HEK293 (cell line): ENCODE results near the gene YIPF6.
A peak's percentile ranks its signal among the peaks of the same experiment; 100 is the strongest.
"Not testable (repeated sequence)": the region's sequence is repeated elsewhere in the genome, so short reads cannot be mapped to it uniquely, and the experiment has no call there.

Source experiments
- CTCF ChIA-PET: fragments of 350-600 bp; formaldehyde crosslinking; extraction: SDS; loops from one replicate; lab custom pipeline; 2021; ENCODE audit warnings: antibody characterized with exemption; lab: Yijun Ruan, JAX
- POLR2A ChIA-PET: fragments of 300-600 bp; formaldehyde crosslinking; extraction: SDS; loops from one replicate; lab custom pipeline; 2020; ENCODE audit warnings: antibody characterized with exemption, inconsistent platforms; lab: Yijun Ruan, JAX
- H3K27ac ChIP-seq: fragments of 200-500 bp; sonication (Bioruptor generic); 2 replicates; pipeline ENCODE4 v1.5.1; 2014; ENCODE audit warnings: low read depth, low read length, control low read depth, inconsistent platforms; ENCODE audit errors: extremely low read depth
- H3K36me3 ChIP-seq, 2 experiments: fragments of 200-500 bp in 1 of 2; sonication (Bioruptor generic) in 1 of 2; 1 replicate in 1 of 2; 2 replicates in 1 of 2; pipeline ENCODE4 v1.5.1; 2014 to 2017; ENCODE audit warnings: inconsistent platforms in 2 of 2, low read length in 2 of 2; ENCODE audit not compliant: control insufficient read depth in 2 of 2, insufficient read depth in 1 of 2
- H3K4me1 ChIP-seq: fragments of 200-500 bp; sonication (Bioruptor generic); 2 replicates; pipeline ENCODE4 v1.5.1; 2014; ENCODE audit warnings: mild to moderate bottlenecking, low read length, inconsistent platforms; ENCODE audit not compliant: control insufficient read depth, insufficient read depth
- H3K4me3 ChIP-seq: 2 replicates; pipeline ENCODE4 v1.5.1; 2011; ENCODE audit warnings: low read depth, mild to moderate bottlenecking, control low read depth, low read length, moderate library complexity
- H3K9me3 ChIP-seq: fragments of 200-500 bp; sonication (Bioruptor generic); 2 replicates; pipeline ENCODE4 v1.5.1; 2014; ENCODE audit warnings: low read depth, low read length, inconsistent platforms; ENCODE audit not compliant: control insufficient read depth, insufficient read depth
- REPIN1 ChIP-seq: fragments of 450-650 bp; formaldehyde crosslinking; IDR thresholded peaks from 2 replicates; pipeline ENCODE4 v1.5.1; 2017; ENCODE audit warnings: missing biosample characterization, missing genetic modification characterization, low read depth
- SETDB1 ChIP-seq: IDR thresholded peaks from one replicate; pipeline ENCODE4 v1.6.1; 2017; ENCODE audit warnings: mild to moderate bottlenecking, low read length, moderate library complexity, mixed read lengths; ENCODE audit not compliant: insufficient read length
- ZNF146 ChIP-seq: fragments of 450-650 bp; formaldehyde crosslinking; IDR thresholded peaks from 2 replicates; pipeline ENCODE4 v1.5.1; 2016; ENCODE audit warnings: missing biosample characterization, missing genetic modification characterization
- ZNF341 ChIP-seq: fragments of 450-650 bp; formaldehyde crosslinking; IDR thresholded peaks from 2 replicates; pipeline ENCODE4; 2016; ENCODE audit warnings: low read depth, missing biosample characterization, missing genetic modification characterization
- ZNF350 ChIP-seq: fragments of 450-650 bp; formaldehyde crosslinking; IDR thresholded peaks from 2 replicates; pipeline ENCODE4 v1.5.0; 2017; ENCODE audit warnings: missing biosample characterization, mild to moderate bottlenecking, missing genetic modification characterization
- ZNF404 ChIP-seq: fragments of 450-650 bp; formaldehyde crosslinking; IDR thresholded peaks from 2 replicates; pipeline ENCODE4 v1.5.1; 2017; ENCODE audit warnings: missing biosample characterization, missing genetic modification characterization
- ZNF623 ChIP-seq: fragments of 450-650 bp; formaldehyde crosslinking; IDR thresholded peaks from 2 replicates; pipeline ENCODE4 v1.5.1; 2016; ENCODE audit warnings: missing biosample characterization, missing genetic modification characterization
- ZNF664 ChIP-seq: fragments of 450-650 bp; formaldehyde crosslinking; IDR thresholded peaks from 2 replicates; pipeline ENCODE4 v1.5.1; 2016; ENCODE audit warnings: missing biosample characterization, missing genetic modification characterization
- ZNF785 ChIP-seq: fragments of 450-650 bp; formaldehyde crosslinking; IDR thresholded peaks from 2 replicates; pipeline ENCODE4 v1.5.1; 2016; ENCODE audit warnings: missing biosample characterization, missing genetic modification characterization
- ZSCAN30 ChIP-seq: fragments of 450-650 bp; IDR thresholded peaks from 2 replicates; pipeline ENCODE4 v1.5.1; 2018; ENCODE audit warnings: missing biosample characterization, mild to moderate bottlenecking, missing genetic modification characterization, moderate library complexity
- TF ChIP-seq, protein P1 (sequence below): fragments of 450-650 bp; formaldehyde crosslinking; IDR thresholded peaks from 2 replicates; pipeline ENCODE4 v1.5.1; 2016; ENCODE audit warnings: missing biosample characterization, missing genetic modification characterization
- TF ChIP-seq, protein P2 (sequence below): fragments of 450-650 bp; formaldehyde crosslinking; IDR thresholded peaks from 2 replicates; pipeline ENCODE4 v1.5.1; 2016; ENCODE audit warnings: missing biosample characterization, missing genetic modification characterization
- TF ChIP-seq, protein P3 (sequence below): fragments of 450-650 bp; formaldehyde crosslinking; IDR thresholded peaks from 2 replicates; pipeline ENCODE4 v1.5.1; 2017; ENCODE audit warnings: missing biosample characterization, missing genetic modification characterization

Gene YIPF6

DNA sequence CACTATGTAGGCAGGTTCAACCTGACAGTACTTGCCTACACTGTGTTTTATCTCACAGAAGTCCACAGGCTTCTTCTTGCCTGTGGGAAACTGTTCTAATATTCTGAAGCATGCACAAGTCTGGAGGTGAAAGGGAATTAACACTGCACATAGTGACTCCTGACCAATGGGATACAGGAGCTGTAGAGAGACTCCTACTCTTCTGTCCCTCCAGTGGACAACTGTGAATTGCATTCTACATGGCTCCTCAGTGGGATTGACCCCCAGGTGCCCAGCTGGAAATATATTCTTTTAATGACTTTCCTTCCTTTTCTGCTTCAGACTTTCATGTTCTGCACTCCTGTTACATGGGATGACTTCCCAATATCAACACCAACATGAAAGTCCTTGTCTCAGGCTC lies 8.2 kb upstream of the YIPF6 start (continued):
- no peak for TF ChIP-seq ZSCAN30 (tag by site-specific recombination)
- TF ChIP-seq ZNF350 (tag by site-specific recombination): no peak
- no peak for TF ChIP-seq REPIN1 (tag by site-specific recombination)

DNA sequence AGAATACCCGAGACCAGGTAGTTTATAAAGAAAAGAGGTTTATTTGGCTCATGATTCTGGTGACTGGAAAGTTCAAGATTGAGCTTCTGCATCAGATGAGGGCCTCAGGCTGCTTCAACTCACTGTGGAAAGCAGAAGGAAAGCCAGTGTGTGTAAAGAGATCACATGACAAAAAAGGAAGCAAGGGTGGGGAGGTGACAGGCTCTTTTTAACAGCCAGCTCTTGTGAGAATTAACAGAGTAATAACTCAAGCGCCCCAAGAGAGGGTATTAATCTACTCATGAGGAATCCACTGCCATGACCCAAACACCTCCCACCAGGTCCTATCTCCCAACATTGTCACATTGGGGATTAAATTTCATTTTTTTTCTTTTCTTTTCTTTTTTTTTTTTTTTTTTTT lies 6.3 kb upstream of the YIPF6 start:
- H3K27ac ChIP-seq: no peak overlapping the region
- no peaks in the 10 kb centered on the region; the same call in 1 of the 2 replicates for H3K9me3 ChIP-seq
- CTCF ChIA-PET: interaction anchor here (0.5 to 3.8 kb wide), 6 partner anchors 20 to 786 kb away, joined by 3 to 28 read pairs (median 4); no protein-coding TSS in a partner anchor
- no peak overlapping the region for H3K4me3 ChIP-seq
- H3K4me1 ChIP-seq: no peaks in the 10 kb centered on the region
- POLR2A ChIA-PET: no interaction called here
- no peaks in the 10 kb centered on the region for H3K36me3 ChIP-seq
- TF ChIP-seq ZNF404 (tag by site-specific recombination) (no peak), ZNF341 (tag by site-specific recombination) (peak; percentile 53; the same call in 1 of the 2 replicates), SETDB1 (peak; percentile 34)

DNA sequence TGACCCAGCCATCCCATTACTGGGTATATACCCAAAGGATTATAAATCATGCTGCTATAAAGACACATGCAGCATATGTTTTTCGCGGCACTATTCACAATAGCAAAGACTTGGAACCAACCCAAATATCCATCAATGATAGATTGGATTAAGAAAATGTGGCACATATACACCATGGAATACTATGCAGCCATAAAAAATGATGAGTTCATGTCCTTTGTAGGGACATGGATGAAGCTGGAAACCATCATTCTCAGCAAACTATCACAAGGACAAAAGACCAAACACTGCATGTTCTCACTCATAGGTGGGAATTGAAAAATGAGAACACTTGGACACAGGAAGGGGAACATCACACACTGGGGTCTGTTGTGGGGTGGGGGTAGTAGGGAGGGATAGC lies 5.1 kb upstream of the YIPF6 start:
- H3K4me1 ChIP-seq, H3K27ac ChIP-seq, H3K36me3 ChIP-seq, POLR2A ChIA-PET, H3K9me3 ChIP-seq, CTCF ChIA-PET, H3K4me3 ChIP-seq: not testable (repeated sequence)
- TF ChIP-seq ZNF146 (tag by site-specific recombination): peak; percentile 94
- TF ChIP-seq, protein P1, sequence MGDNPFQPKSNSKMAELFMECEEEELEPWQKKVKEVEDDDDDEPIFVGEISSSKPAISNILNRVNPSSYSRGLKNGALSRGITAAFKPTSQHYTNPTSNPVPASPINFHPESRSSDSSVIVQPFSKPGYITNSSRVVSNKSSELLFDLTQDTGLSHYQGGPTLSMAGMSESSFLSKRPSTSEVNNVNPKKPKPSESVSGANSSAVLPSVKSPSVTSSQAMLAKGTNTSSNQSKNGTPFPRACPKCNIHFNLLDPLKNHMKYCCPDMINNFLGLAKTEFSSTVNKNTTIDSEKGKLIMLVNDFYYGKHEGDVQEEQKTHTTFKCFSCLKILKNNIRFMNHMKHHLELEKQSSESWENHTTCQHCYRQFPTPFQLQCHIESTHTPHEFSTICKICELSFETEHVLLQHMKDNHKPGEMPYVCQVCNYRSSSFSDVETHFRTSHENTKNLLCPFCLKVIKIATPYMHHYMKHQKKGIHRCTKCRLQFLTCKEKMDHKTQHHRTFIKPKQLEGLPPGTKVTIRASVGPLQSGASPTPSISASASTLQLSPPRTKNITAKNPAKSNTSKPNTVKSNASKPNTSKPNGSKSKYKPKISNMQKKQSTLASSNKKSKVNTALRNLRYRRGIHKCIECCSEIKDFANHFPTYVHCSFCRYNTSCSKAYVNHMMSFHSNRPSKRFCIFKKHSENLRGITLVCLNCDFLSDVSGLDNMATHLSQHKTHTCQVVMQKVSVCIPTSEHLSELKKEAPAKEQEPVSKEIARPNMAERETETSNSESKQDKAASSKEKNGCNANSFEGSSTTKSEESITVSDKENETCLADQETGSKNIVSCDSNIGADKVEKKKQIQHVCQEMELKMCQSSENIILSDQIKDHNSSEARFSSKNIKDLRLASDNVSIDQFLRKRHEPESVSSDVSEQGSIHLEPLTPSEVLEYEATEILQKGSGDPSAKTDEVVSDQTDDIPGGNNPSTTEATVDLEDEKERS (tag by site-specific recombination): peak; percentile 73; the same call in 1 of the 2 replicates
- TF ChIP-seq, protein P2, sequence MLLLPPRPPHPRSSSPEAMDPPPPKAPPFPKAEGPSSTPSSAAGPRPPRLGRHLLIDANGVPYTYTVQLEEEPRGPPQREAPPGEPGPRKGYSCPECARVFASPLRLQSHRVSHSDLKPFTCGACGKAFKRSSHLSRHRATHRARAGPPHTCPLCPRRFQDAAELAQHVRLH (tag by site-specific recombination): 0 out of 2 replicates have a peak, but pooled peaks have one; percentile 21

DNA sequence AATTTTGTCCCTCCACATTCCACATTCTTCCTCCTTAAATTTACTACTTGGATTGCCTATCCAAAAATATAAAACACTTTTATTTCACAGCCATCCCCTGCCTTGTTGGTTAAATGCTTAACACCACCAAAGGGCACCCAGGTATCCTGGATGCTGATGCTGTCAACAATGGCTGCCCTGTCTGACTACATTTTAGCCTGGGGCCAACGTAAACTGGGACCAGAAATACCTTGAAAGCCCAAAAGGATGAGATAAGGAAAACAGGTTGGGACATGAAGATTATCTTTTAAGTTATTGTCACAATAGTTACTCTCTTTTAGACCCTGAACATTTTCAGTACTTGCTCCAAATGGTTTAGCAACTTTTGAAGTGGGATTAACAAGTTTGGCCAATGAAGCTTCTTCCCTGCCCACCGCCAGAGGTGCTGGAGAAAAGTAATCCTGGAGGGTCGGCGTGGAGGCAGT lies 775 bp upstream of the YIPF6 start:
- TF ChIP-seq ZNF785: no peak
- Histone ChIP-seq H3K4me1 (no peaks in the 10 kb centered on the region), H3K27ac (peak overlapping the region; percentile 88), H3K4me3 (peak overlapping the region; percentile 64), H3K36me3 (peaks cover 0 to 18% of the 10 kb centered on the region in 2 experiments; a peak in 2 of 3 replicates), H3K9me3 (no peaks in the 10 kb centered on the region)
- POLR2A ChIA-PET: interaction anchor here (0.6 to 2.0 kb wide), 5 partner anchors 50 to 191 kb away, joined by 4 to 7 read pairs (median 6); partner anchors contain the start of gene OPHN1
- CTCF ChIA-PET: interaction anchor here (0.7 to 1.0 kb wide), 2 partner anchors 209 to 213 kb away, joined by 3 to 4 read pairs; no protein-coding TSS in a partner anchor

DNA sequence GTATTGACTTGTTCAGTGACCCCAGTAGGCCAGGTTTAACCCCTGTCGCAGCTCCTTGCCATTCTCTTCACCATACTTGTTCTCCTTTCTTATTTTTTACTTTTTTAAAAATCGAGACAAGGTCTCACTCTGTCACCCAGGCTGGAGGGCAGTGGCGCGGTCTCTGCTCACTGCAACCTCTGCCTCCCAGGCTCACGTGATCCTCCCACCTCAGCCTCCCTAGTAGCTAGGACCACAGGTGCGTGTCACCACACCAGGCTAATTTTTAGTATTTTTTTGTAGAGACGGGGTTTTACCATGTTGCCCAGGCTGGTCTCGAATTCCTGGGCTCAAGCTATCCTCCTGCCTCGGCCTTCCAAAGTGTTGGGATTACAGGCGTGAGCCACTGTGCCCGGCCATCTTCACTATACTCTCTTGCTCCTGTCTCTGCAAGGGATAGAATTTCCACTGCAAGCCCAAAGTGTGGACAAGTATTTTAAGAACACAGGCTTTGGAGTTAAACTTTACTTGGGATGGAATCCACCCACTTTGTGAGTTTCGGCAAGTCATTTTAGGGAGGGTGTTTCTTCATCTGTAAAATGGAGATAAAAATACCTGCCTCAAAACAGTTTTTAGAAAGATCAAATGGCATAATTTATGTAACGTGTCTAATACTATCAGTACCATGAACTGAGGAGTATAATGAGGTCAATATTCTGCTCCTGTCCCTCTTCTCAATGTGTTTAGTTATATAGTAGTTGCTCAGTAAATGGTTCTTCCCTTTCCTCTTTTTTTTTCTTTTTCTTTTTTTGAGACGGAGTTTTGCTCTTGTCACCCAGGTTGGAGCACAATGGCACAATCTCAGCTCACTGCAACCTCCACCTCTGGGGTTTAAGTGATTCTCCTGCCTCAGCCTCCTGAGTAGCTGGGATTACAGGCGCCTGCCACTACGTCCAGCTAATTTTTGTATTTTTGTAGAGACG lies 973 bp downstream of the YIPF6 start:
- no peaks in the 10 kb centered on the region for H3K9me3 ChIP-seq
- H3K36me3 ChIP-seq: peaks cover 0 to 25% of the 10 kb centered on the region in 2 experiments; a peak in 2 of 3 replicates
- TF ChIP-seq ZNF664 (tag by site-specific recombination): peak; percentile 96
- TF ChIP-seq ZNF623 (tag by site-specific recombination): 0 out of 2 replicates have a peak, but pooled peaks have one; percentile 18
- TF ChIP-seq, protein P3, sequence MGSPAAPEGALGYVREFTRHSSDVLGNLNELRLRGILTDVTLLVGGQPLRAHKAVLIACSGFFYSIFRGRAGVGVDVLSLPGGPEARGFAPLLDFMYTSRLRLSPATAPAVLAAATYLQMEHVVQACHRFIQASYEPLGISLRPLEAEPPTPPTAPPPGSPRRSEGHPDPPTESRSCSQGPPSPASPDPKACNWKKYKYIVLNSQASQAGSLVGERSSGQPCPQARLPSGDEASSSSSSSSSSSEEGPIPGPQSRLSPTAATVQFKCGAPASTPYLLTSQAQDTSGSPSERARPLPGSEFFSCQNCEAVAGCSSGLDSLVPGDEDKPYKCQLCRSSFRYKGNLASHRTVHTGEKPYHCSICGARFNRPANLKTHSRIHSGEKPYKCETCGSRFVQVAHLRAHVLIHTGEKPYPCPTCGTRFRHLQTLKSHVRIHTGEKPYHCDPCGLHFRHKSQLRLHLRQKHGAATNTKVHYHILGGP: no peak
- peak overlapping the region; percentile 64 for H3K4me3 ChIP-seq
- ChIA-PET POLR2A (interaction anchor here (0.9 kb wide), 1 partner anchor 210 kb away, joined by 3 read pairs; no protein-coding TSS in a partner anchor), CTCF (interaction anchor here (0.6 to 2.3 kb wide), 4 partner anchors 67 to 303 kb away, joined by 3 to 7 read pairs (median 3); no protein-coding TSS in a partner anchor)
- H3K27ac ChIP-seq: peak overlapping the region; percentile 88
- no peaks in the 10 kb centered on the region for H3K4me1 ChIP-seq
